Central memory CD8-positive, alpha-beta T cell (primary cell): ENCODE measurements around the gene SOD2.
"Not testable (repeated sequence)": the region's sequence is repeated elsewhere in the genome, so short reads cannot be mapped to it uniquely, and the experiment has no call there.

Source experiments
- ATAC-seq: fragments of 150-1000 bp; cut with Tn5 transposase; replicated peaks from 2 replicates; pipeline ENCODE4 v1.10.0; 2022; ENCODE audit warnings: mild to moderate bottlenecking, moderate FRiP score, moderate number of reproducible peaks; ENCODE audit not compliant: poor library complexity, severe bottlenecking; ENCODE audit errors: extremely low read depth
- DNase-seq, 2 donors: peaks; one replicate each; pipeline ENCODE4 v3.0.0; 2021; ENCODE audit warnings: low spot score in 2 of 2
- H3K27ac Mint-ChIP-seq: one replicate; pipeline ENCODE4 v1.8.0; 2022; ENCODE audit warnings: low read depth, mild to moderate bottlenecking, moderate library complexity, mixed read lengths
- H3K27me3 Mint-ChIP-seq: one replicate; pipeline ENCODE4 v1.8.0; 2022; ENCODE audit warnings: mixed read lengths
- H3K36me3 Mint-ChIP-seq: one replicate; pipeline ENCODE4 v1.8.0; 2022; ENCODE audit warnings: mild to moderate bottlenecking, moderate library complexity, mixed read lengths; ENCODE audit not compliant: insufficient read depth
- H3K4me1 Mint-ChIP-seq: one replicate; pipeline ENCODE4 v1.8.0; 2022; ENCODE audit warnings: mixed read lengths
- H3K4me3 Mint-ChIP-seq: one replicate; pipeline ENCODE4 v1.8.0; 2022; ENCODE audit warnings: mild to moderate bottlenecking, moderate library complexity, mixed read lengths
- H3K9me3 Mint-ChIP-seq: one replicate; pipeline ENCODE4 v1.8.0; 2022; ENCODE audit warnings: mixed read lengths

SOD2 gene

GRCh38 chr6:159726255-159726917 lies 33.3 kb upstream of the SOD2 start:
- Mint-ChIP-seq H3K27me3 (no peaks in the 10 kb centered on the region), H3K9me3 (peaks cover 5% of the 10 kb centered on the region), H3K4me1 (peaks cover 38% of the 10 kb centered on the region), H3K36me3 (peaks cover 36% of the 10 kb centered on the region), H3K27ac (peak overlapping the region; percentile 97), H3K4me3 (peak overlapping the region; percentile 95)
- no peak for DNase-seq
- peak; percentile 4 for ATAC-seq

GRCh38 chr6:159725208-159725607 lies 32.2 kb upstream of the SOD2 start:
- DNase-seq, H3K27me3 Mint-ChIP-seq, ATAC-seq, H3K9me3 Mint-ChIP-seq, H3K27ac Mint-ChIP-seq, H3K4me3 Mint-ChIP-seq: not testable (repeated sequence)
- Mint-ChIP-seq H3K36me3 (peaks cover 28% of the 10 kb centered on the region), H3K4me1 (peaks cover 32% of the 10 kb centered on the region)

- ATAC-seq (no peak), DNase-seq (no peak)
- Mint-ChIP-seq H3K4me1 (peaks cover 32% of the 10 kb centered on the region), H3K27me3 (no peaks in the 10 kb centered on the region), H3K9me3 (peaks cover 5% of the 10 kb centered on the region), H3K27ac (peak overlapping the region; percentile 73), H3K36me3 (peaks cover 27% of the 10 kb centered on the region), H3K4me3 (peak overlapping the region; percentile 13)
Measured at GRCh38 chr6:159724778-159725177, 31.7 kb upstream of the SOD2 start.

GRCh38 chr6:159723259-159723658 lies 30.2 kb upstream of the SOD2 start:
- no peak for ATAC-seq
- Mint-ChIP-seq H3K9me3 (peaks cover 5% of the 10 kb centered on the region), H3K4me1 (peaks cover 21% of the 10 kb centered on the region), H3K4me3 (no peak overlapping the region), H3K36me3 (peaks cover 24% of the 10 kb centered on the region), H3K27ac (no peak overlapping the region), H3K27me3 (no peaks in the 10 kb centered on the region)
- DNase-seq: no peak

- peaks cover 5% of the 10 kb centered on the region for H3K9me3 Mint-ChIP-seq
Measured at GRCh38 chr6:159722655-159723054, 29.6 kb upstream of the SOD2 start.

GRCh38 chr6:159721981-159722380 lies 28.9 kb upstream of the SOD2 start:
- peaks cover 16% of the 10 kb centered on the region for H3K36me3 Mint-ChIP-seq
- not testable (repeated sequence) for H3K4me3 Mint-ChIP-seq, H3K27me3 Mint-ChIP-seq, DNase-seq, H3K9me3 Mint-ChIP-seq, ATAC-seq, H3K27ac Mint-ChIP-seq
- peaks cover 21% of the 10 kb centered on the region for H3K4me1 Mint-ChIP-seq

More at GRCh38 chr6:159722655-159723054, 29.6 kb upstream of the SOD2 start:
- Mint-ChIP-seq H3K27me3 (no peaks in the 10 kb centered on the region), H3K4me1 (peaks cover 21% of the 10 kb centered on the region), H3K27ac (no peak overlapping the region), H3K36me3 (peaks cover 19% of the 10 kb centered on the region), H3K4me3 (no peak overlapping the region)
- no peak for ATAC-seq
- DNase-seq: no peak

GRCh38 chr6:159720708-159721107 lies 27.7 kb upstream of the SOD2 start:
- peak; percentile 52 for ATAC-seq
- peak in 1 of 2 donors; percentile 29 for DNase-seq

GRCh38 chr6:159719287-159719686 lies 26.2 kb upstream of the SOD2 start:
- H3K27ac Mint-ChIP-seq: no peak overlapping the region
- peaks cover 5% of the 10 kb centered on the region for H3K36me3 Mint-ChIP-seq
- no peak overlapping the region for H3K4me3 Mint-ChIP-seq

More at GRCh38 chr6:159720708-159721107, 27.7 kb upstream of the SOD2 start:
- Mint-ChIP-seq H3K4me3 (no peak overlapping the region), H3K27me3 (no peaks in the 10 kb centered on the region), H3K27ac (no peak overlapping the region), H3K36me3 (peaks cover 5% of the 10 kb centered on the region), H3K4me1 (peaks cover 10% of the 10 kb centered on the region), H3K9me3 (peaks cover 5% of the 10 kb centered on the region)

GRCh38 chr6:159718634-159719033 lies 25.6 kb upstream of the SOD2 start:
- Mint-ChIP-seq H3K9me3 (peaks cover 5% of the 10 kb centered on the region), H3K27me3 (no peaks in the 10 kb centered on the region), H3K36me3 (peaks cover 5% of the 10 kb centered on the region), H3K27ac (no peak overlapping the region), H3K4me1 (peaks cover 14% of the 10 kb centered on the region), H3K4me3 (no peak overlapping the region)
- no peak for ATAC-seq
- DNase-seq: no peak

More at GRCh38 chr6:159719287-159719686, 26.2 kb upstream of the SOD2 start:
- Mint-ChIP-seq H3K9me3 (peaks cover 5% of the 10 kb centered on the region), H3K27me3 (no peaks in the 10 kb centered on the region), H3K4me1 (peaks cover 14% of the 10 kb centered on the region)
- DNase-seq (no peak), ATAC-seq (no peak)

- Mint-ChIP-seq H3K4me3 (no peak overlapping the region), H3K27ac (no peak overlapping the region), H3K27me3 (no peaks in the 10 kb centered on the region), H3K36me3 (peaks cover 1% of the 10 kb centered on the region), H3K4me1 (peaks cover 4% of the 10 kb centered on the region), H3K9me3 (no peaks in the 10 kb centered on the region)
- no peak for DNase-seq
- ATAC-seq: no peak
Measured at GRCh38 chr6:159716247-159717096, 23.4 kb upstream of the SOD2 start.

- Mint-ChIP-seq H3K27me3 (no peaks in the 10 kb centered on the region), H3K4me1 (peaks cover 4% of the 10 kb centered on the region), H3K9me3 (no peaks in the 10 kb centered on the region), H3K4me3 (no peak overlapping the region), H3K27ac (no peak overlapping the region), H3K36me3 (peaks cover 1% of the 10 kb centered on the region)
- DNase-seq: no peak
- no peak for ATAC-seq
Measured at GRCh38 chr6:159715605-159716004, 22.6 kb upstream of the SOD2 start.

- H3K4me1 Mint-ChIP-seq: peaks cover 4% of the 10 kb centered on the region
- no peak for DNase-seq
- no peak overlapping the region for H3K4me3 Mint-ChIP-seq
- no peaks in the 10 kb centered on the region for H3K9me3 Mint-ChIP-seq
- H3K36me3 Mint-ChIP-seq: peaks cover 1% of the 10 kb centered on the region
- no peak for ATAC-seq
- no peak overlapping the region for H3K27ac Mint-ChIP-seq
- H3K27me3 Mint-ChIP-seq: no peaks in the 10 kb centered on the region
Measured at GRCh38 chr6:159715166-159715565, 22.1 kb upstream of the SOD2 start.

GRCh38 chr6:159714404-159714803 lies 21.4 kb upstream of the SOD2 start:
- Mint-ChIP-seq H3K27me3 (no peaks in the 10 kb centered on the region), H3K27ac (no peak overlapping the region), H3K9me3 (no peaks in the 10 kb centered on the region), H3K4me3 (no peak overlapping the region), H3K36me3 (peaks cover 1% of the 10 kb centered on the region), H3K4me1 (peaks cover 4% of the 10 kb centered on the region)
- no peak for DNase-seq
- ATAC-seq: no peak
